ENCODE measurements around the gene UBTD1.

Gene UBTD1

GRCh38 chr10:97587183-97587582 lies 88.5 kb downstream of the UBTD1 start:
- H3K4me1 ChIP-seq (ENCODE audit: control insufficient read depth, insufficient read depth, low read length): no peaks in the 10 kb centered on the region
- H3K27me3 ChIP-seq (ENCODE audit: control insufficient read depth in 1 of 2, insufficient read depth in 2 of 2, low read length in 2 of 2): no peaks in the 10 kb centered on the region
- no peaks in the 10 kb centered on the region for H3K36me3 ChIP-seq (ENCODE audit: control insufficient read depth in 2 of 2, insufficient read depth in 2 of 2, low read length in 2 of 2)
- no peak overlapping the region for H3K27ac ChIP-seq (ENCODE audit: low read length)
- H3K4me3 ChIP-seq (ENCODE audit: low read length in 2 of 2): no peak overlapping the region
- no peak overlapping the region for H3K9ac ChIP-seq (ENCODE audit: low read length in 2 of 2)
- no peaks in the 10 kb centered on the region for H3K9me3 ChIP-seq (ENCODE audit: control insufficient read depth in 2 of 2, low read length in 2 of 2)

- Histone ChIP-seq H3K9ac (ENCODE audit: low read length in 2 of 2) (no peak within 1 kb of the TSS), H3K9me3 (ENCODE audit: control insufficient read depth in 2 of 2, low read length in 2 of 2) (no peaks in the 10 kb centered on the region), H3K4me3 (ENCODE audit: low read length in 2 of 2) (no peak within 1 kb of the TSS), H3K4me1 (ENCODE audit: control insufficient read depth, insufficient read depth, low read length) (no peaks in the 10 kb centered on the region), H3K27me3 (ENCODE audit: control insufficient read depth in 1 of 2, insufficient read depth in 2 of 2, low read length in 2 of 2) (no peaks in the 10 kb centered on the region), H3K27ac (ENCODE audit: low read length) (no peak within 1 kb of the TSS), H3K36me3 (ENCODE audit: control insufficient read depth in 2 of 2, insufficient read depth in 2 of 2, low read length in 2 of 2) (no peaks in the 10 kb centered on the region)
Observed at GRCh38 chr10:97589479-97589878, 90.8 kb downstream of the UBTD1 start, which contains the start of gene C10orf62. TSS of gene C10orf62 (plus strand) at chr10:97589721. CDS start at chr10:97589898, 177 bp downstream.

- Histone ChIP-seq H3K36me3 (ENCODE audit: control insufficient read depth in 2 of 2, insufficient read depth in 2 of 2, low read length in 2 of 2) (no peaks in the 10 kb centered on the region), H3K4me1 (ENCODE audit: control insufficient read depth, insufficient read depth, low read length) (no peaks in the 10 kb centered on the region), H3K27ac (ENCODE audit: low read length) (no peak overlapping the region), H3K9ac (ENCODE audit: low read length in 2 of 2) (no peak overlapping the region), H3K4me3 (ENCODE audit: low read length in 2 of 2) (no peak overlapping the region), H3K9me3 (ENCODE audit: control insufficient read depth in 2 of 2, low read length in 2 of 2) (no peaks in the 10 kb centered on the region), H3K27me3 (ENCODE audit: control insufficient read depth in 1 of 2, insufficient read depth in 2 of 2, low read length in 2 of 2) (no peaks in the 10 kb centered on the region)
Observed at GRCh38 chr10:97590082-97590747, 91.5 kb downstream of the UBTD1 start.

- H3K9me3 ChIP-seq (ENCODE audit: control insufficient read depth in 2 of 2, low read length in 2 of 2): no peaks in the 10 kb centered on the region
- no peak overlapping the region for H3K9ac ChIP-seq (ENCODE audit: low read length in 2 of 2)
- H3K36me3 ChIP-seq (ENCODE audit: control insufficient read depth in 2 of 2, insufficient read depth in 2 of 2, low read length in 2 of 2): no peaks in the 10 kb centered on the region
- H3K27me3 ChIP-seq (ENCODE audit: control insufficient read depth in 1 of 2, insufficient read depth in 2 of 2, low read length in 2 of 2): no peaks in the 10 kb centered on the region
- no peak overlapping the region for H3K4me3 ChIP-seq (ENCODE audit: low read length in 2 of 2)
- peaks cover 4% of the 10 kb centered on the region for H3K4me1 ChIP-seq (ENCODE audit: control insufficient read depth, insufficient read depth, low read length)
- no peak overlapping the region for H3K27ac ChIP-seq (ENCODE audit: low read length)
Observed at GRCh38 chr10:97590748-97591495, 92.2 kb downstream of the UBTD1 start.

- Histone ChIP-seq H3K9ac (ENCODE audit: low read length in 2 of 2) (no peak overlapping the region), H3K27me3 (ENCODE audit: control insufficient read depth in 1 of 2, insufficient read depth in 2 of 2, low read length in 2 of 2) (no peaks in the 10 kb centered on the region), H3K4me3 (ENCODE audit: low read length in 2 of 2) (no peak overlapping the region), H3K9me3 (ENCODE audit: control insufficient read depth in 2 of 2, low read length in 2 of 2) (no peaks in the 10 kb centered on the region), H3K36me3 (ENCODE audit: control insufficient read depth in 2 of 2, insufficient read depth in 2 of 2, low read length in 2 of 2) (no peaks in the 10 kb centered on the region), H3K27ac (ENCODE audit: low read length) (no peak overlapping the region), H3K4me1 (ENCODE audit: control insufficient read depth, insufficient read depth, low read length) (peaks cover 13% of the 10 kb centered on the region)
Observed at GRCh38 chr10:97593421-97593820, 94.7 kb downstream of the UBTD1 start.

- Histone ChIP-seq H3K9me3 (ENCODE audit: control insufficient read depth in 2 of 2, low read length in 2 of 2) (no peaks in the 10 kb centered on the region), H3K4me1 (ENCODE audit: control insufficient read depth, insufficient read depth, low read length) (peaks cover 13% of the 10 kb centered on the region), H3K9ac (ENCODE audit: low read length in 2 of 2) (peak overlapping the region; percentile 28 to 51), H3K27ac (ENCODE audit: low read length) (peak overlapping the region; percentile 74), H3K27me3 (ENCODE audit: control insufficient read depth in 1 of 2, insufficient read depth in 2 of 2, low read length in 2 of 2) (no peaks in the 10 kb centered on the region), H3K4me3 (ENCODE audit: low read length in 2 of 2) (no peak overlapping the region), H3K36me3 (ENCODE audit: control insufficient read depth in 2 of 2, insufficient read depth in 2 of 2, low read length in 2 of 2) (no peaks in the 10 kb centered on the region)
Observed at GRCh38 chr10:97596101-97597082, 97.7 kb downstream of the UBTD1 start.

- no peak overlapping the region for H3K27ac ChIP-seq (ENCODE audit: low read length)
Observed at GRCh38 chr10:97597778-97598177, 99.1 kb downstream of the UBTD1 start.

GRCh38 chr10:97598407-97599271 lies 99.9 kb downstream of the UBTD1 start:
- Histone ChIP-seq H3K9me3 (ENCODE audit: control insufficient read depth in 2 of 2, low read length in 2 of 2) (no peaks in the 10 kb centered on the region), H3K4me1 (ENCODE audit: control insufficient read depth, insufficient read depth, low read length) (peaks cover 13% of the 10 kb centered on the region), H3K4me3 (ENCODE audit: low read length in 2 of 2) (no peak overlapping the region), H3K36me3 (ENCODE audit: control insufficient read depth in 2 of 2, insufficient read depth in 2 of 2, low read length in 2 of 2) (no peaks in the 10 kb centered on the region), H3K27ac (ENCODE audit: low read length) (no peak overlapping the region), H3K27me3 (ENCODE audit: control insufficient read depth in 1 of 2, insufficient read depth in 2 of 2, low read length in 2 of 2) (no peaks in the 10 kb centered on the region), H3K9ac (ENCODE audit: low read length in 2 of 2) (no peak overlapping the region)

More at GRCh38 chr10:97597778-97598177, 99.1 kb downstream of the UBTD1 start:
- H3K36me3 ChIP-seq (ENCODE audit: control insufficient read depth in 2 of 2, insufficient read depth in 2 of 2, low read length in 2 of 2): no peaks in the 10 kb centered on the region
- H3K4me3 ChIP-seq (ENCODE audit: low read length in 2 of 2): no peak overlapping the region
- H3K9me3 ChIP-seq (ENCODE audit: control insufficient read depth in 2 of 2, low read length in 2 of 2): no peaks in the 10 kb centered on the region
- H3K27me3 ChIP-seq (ENCODE audit: control insufficient read depth in 1 of 2, insufficient read depth in 2 of 2, low read length in 2 of 2): no peaks in the 10 kb centered on the region
- H3K4me1 ChIP-seq (ENCODE audit: control insufficient read depth, insufficient read depth, low read length): peaks cover 13% of the 10 kb centered on the region
- no peak overlapping the region for H3K9ac ChIP-seq (ENCODE audit: low read length in 2 of 2)

- Histone ChIP-seq H3K9ac (ENCODE audit: low read length in 2 of 2) (no peak overlapping the region), H3K4me3 (ENCODE audit: low read length in 2 of 2) (no peak overlapping the region), H3K36me3 (ENCODE audit: control insufficient read depth in 2 of 2, insufficient read depth in 2 of 2, low read length in 2 of 2) (no peaks in the 10 kb centered on the region), H3K27ac (ENCODE audit: low read length) (no peak overlapping the region), H3K9me3 (ENCODE audit: control insufficient read depth in 2 of 2, low read length in 2 of 2) (no peaks in the 10 kb centered on the region), H3K27me3 (ENCODE audit: control insufficient read depth in 1 of 2, insufficient read depth in 2 of 2, low read length in 2 of 2) (no peaks in the 10 kb centered on the region), H3K4me1 (ENCODE audit: control insufficient read depth, insufficient read depth, low read length) (peaks cover 13% of the 10 kb centered on the region)
Observed at GRCh38 chr10:97599272-97599619, 100.5 kb downstream of the UBTD1 start.

- Histone ChIP-seq H3K27me3 (ENCODE audit: control insufficient read depth in 1 of 2, insufficient read depth in 2 of 2, low read length in 2 of 2) (no peaks in the 10 kb centered on the region), H3K9me3 (ENCODE audit: control insufficient read depth in 2 of 2, low read length in 2 of 2) (no peaks in the 10 kb centered on the region), H3K4me1 (ENCODE audit: control insufficient read depth, insufficient read depth, low read length) (peaks cover 12% of the 10 kb centered on the region), H3K4me3 (ENCODE audit: low read length in 2 of 2) (no peak overlapping the region), H3K9ac (ENCODE audit: low read length in 2 of 2) (no peak overlapping the region), H3K27ac (ENCODE audit: low read length) (no peak overlapping the region), H3K36me3 (ENCODE audit: control insufficient read depth in 2 of 2, insufficient read depth in 2 of 2, low read length in 2 of 2) (no peaks in the 10 kb centered on the region)
Observed at GRCh38 chr10:97600616-97601015, 101.9 kb downstream of the UBTD1 start.
